HEK293 (cell line): ENCODE measurements around the gene ADCY7.

Source experiments
- CTCF ChIA-PET: fragments of 350-600 bp; formaldehyde crosslinking; extraction: SDS; loops from one replicate; lab custom pipeline; 2021; ENCODE audit warnings: antibody characterized with exemption; lab: Yijun Ruan, JAX
- POLR2A ChIA-PET: fragments of 300-600 bp; formaldehyde crosslinking; extraction: SDS; loops from one replicate; lab custom pipeline; 2020; ENCODE audit warnings: antibody characterized with exemption, inconsistent platforms; lab: Yijun Ruan, JAX
- H3K27ac ChIP-seq: fragments of 200-500 bp; sonication (Bioruptor generic); 2 replicates; pipeline ENCODE4 v1.5.1; 2014; ENCODE audit warnings: low read depth, low read length, control low read depth, inconsistent platforms; ENCODE audit errors: extremely low read depth
- H3K36me3 ChIP-seq, 2 experiments: fragments of 200-500 bp in 1 of 2; sonication (Bioruptor generic) in 1 of 2; 1 replicate in 1 of 2; 2 replicates in 1 of 2; pipeline ENCODE4 v1.5.1; 2014 to 2017; ENCODE audit warnings: inconsistent platforms in 2 of 2, low read length in 2 of 2; ENCODE audit not compliant: control insufficient read depth in 2 of 2, insufficient read depth in 1 of 2
- H3K4me1 ChIP-seq: fragments of 200-500 bp; sonication (Bioruptor generic); 2 replicates; pipeline ENCODE4 v1.5.1; 2014; ENCODE audit warnings: mild to moderate bottlenecking, low read length, inconsistent platforms; ENCODE audit not compliant: control insufficient read depth, insufficient read depth
- H3K4me3 ChIP-seq: 2 replicates; pipeline ENCODE4 v1.5.1; 2011; ENCODE audit warnings: low read depth, mild to moderate bottlenecking, control low read depth, low read length, moderate library complexity
- H3K9me3 ChIP-seq: fragments of 200-500 bp; sonication (Bioruptor generic); 2 replicates; pipeline ENCODE4 v1.5.1; 2014; ENCODE audit warnings: low read depth, low read length, inconsistent platforms; ENCODE audit not compliant: control insufficient read depth, insufficient read depth
- AEBP2 ChIP-seq: fragments of 450-650 bp; formaldehyde crosslinking; IDR thresholded peaks from 2 replicates; pipeline ENCODE4 v1.5.1; 2016; ENCODE audit warnings: missing biosample characterization, missing genetic modification characterization, borderline replicate concordance
- GLI2 ChIP-seq: fragments of 450-650 bp; formaldehyde crosslinking; IDR thresholded peaks from 2 replicates; pipeline ENCODE4; 2017; ENCODE audit warnings: missing biosample characterization, missing genetic modification characterization, low read depth, borderline replicate concordance
- HOXA7 ChIP-seq: sonication (generic); formaldehyde crosslinking; IDR thresholded peaks from 2 replicates; pipeline ENCODE4 v1.8.1; 2022; ENCODE audit warnings: missing genetic modification reagents, borderline replicate concordance
- ZBTB17 ChIP-seq: fragments of 450-650 bp; formaldehyde crosslinking; IDR thresholded peaks from 2 replicates; pipeline ENCODE4 v1.5.1; 2016; ENCODE audit warnings: missing biosample characterization, missing genetic modification characterization
- ZBTB26 ChIP-seq: fragments of 450-650 bp; formaldehyde crosslinking; optimal IDR thresholded peaks from 2 replicates; pipeline ENCODE3; 2016; ENCODE audit warnings: missing biosample characterization, mild to moderate bottlenecking, missing genetic modification characterization
- ZNF423 ChIP-seq: fragments of 450-650 bp; formaldehyde crosslinking; IDR thresholded peaks from 2 replicates; pipeline ENCODE4 v1.5.1; 2016; ENCODE audit warnings: missing biosample characterization, missing genetic modification characterization
- ZNF747 ChIP-seq: fragments of 450-650 bp; formaldehyde crosslinking; IDR thresholded peaks from 2 replicates; pipeline ENCODE4 v1.5.1; 2016; ENCODE audit warnings: missing biosample characterization, missing genetic modification characterization
- ZNF792 ChIP-seq: fragments of 450-650 bp; formaldehyde crosslinking; IDR thresholded peaks from 2 replicates; pipeline ENCODE4 v1.5.1; 2016; ENCODE audit warnings: missing biosample characterization, missing genetic modification characterization
- TF ChIP-seq, protein P1 (sequence below): fragments of 450-650 bp; formaldehyde crosslinking; IDR thresholded peaks from 2 replicates; pipeline ENCODE4 v1.5.1; 2016; ENCODE audit warnings: missing biosample characterization, missing genetic modification characterization
- TF ChIP-seq, protein P2 (sequence below): fragments of 450-650 bp; formaldehyde crosslinking; IDR thresholded peaks from 2 replicates; pipeline ENCODE4 v1.5.1; 2017; ENCODE audit warnings: missing biosample characterization, mild to moderate bottlenecking, missing genetic modification characterization, moderate library complexity
- TF ChIP-seq, protein P3 (sequence below): sonication (generic); formaldehyde crosslinking; IDR thresholded peaks from 2 replicates; pipeline ENCODE4 v1.8.1; 2022; ENCODE audit warnings: mild to moderate bottlenecking, moderate library complexity, missing genetic modification reagents

Gene ADCY7

DNA sequence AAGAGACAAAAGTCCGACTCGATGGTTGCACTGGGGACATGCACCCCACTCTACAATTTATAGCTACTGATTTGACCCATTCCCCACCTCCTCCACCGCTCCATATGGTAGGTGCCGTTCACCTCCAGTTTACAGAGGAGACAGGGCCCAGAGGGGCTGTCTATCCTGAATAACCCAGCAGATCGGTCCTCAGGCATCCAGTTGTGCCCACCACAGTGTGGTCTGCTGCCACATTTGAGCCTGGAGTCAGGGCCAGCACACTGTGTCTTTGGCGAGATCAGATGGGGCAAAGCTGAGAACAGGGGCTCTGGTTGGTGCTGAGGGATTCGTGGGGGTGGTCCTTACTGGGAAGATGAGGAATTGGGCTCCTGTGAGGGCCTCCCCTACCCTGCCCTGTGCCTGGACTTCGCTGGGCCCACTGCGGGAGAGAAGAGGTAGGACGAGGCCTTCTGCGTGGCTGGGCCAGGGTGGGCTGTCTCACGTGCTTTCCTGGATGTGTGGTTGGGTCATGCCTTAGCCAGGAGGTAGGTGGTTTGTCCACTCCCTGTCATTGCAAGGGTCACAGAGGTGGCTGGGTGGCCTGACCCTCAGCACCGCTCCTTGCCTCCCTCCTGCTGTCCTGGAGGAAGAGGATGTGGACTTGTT lies 2.8 kb downstream of the ADCY7 start:
- ChIA-PET CTCF (interaction anchor here (0.6 kb wide), 1 partner anchor 9 kb away, joined by 6 read pairs; no protein-coding TSS in a partner anchor), POLR2A (no interaction called here)
- no peak overlapping the region for H3K4me3 ChIP-seq
- no peak overlapping the region for H3K27ac ChIP-seq
- H3K4me1 ChIP-seq: 0 out of 2 replicates have a peak, but pooled peaks cover 3% of the 10 kb centered on the region
- TF ChIP-seq, protein P1, sequence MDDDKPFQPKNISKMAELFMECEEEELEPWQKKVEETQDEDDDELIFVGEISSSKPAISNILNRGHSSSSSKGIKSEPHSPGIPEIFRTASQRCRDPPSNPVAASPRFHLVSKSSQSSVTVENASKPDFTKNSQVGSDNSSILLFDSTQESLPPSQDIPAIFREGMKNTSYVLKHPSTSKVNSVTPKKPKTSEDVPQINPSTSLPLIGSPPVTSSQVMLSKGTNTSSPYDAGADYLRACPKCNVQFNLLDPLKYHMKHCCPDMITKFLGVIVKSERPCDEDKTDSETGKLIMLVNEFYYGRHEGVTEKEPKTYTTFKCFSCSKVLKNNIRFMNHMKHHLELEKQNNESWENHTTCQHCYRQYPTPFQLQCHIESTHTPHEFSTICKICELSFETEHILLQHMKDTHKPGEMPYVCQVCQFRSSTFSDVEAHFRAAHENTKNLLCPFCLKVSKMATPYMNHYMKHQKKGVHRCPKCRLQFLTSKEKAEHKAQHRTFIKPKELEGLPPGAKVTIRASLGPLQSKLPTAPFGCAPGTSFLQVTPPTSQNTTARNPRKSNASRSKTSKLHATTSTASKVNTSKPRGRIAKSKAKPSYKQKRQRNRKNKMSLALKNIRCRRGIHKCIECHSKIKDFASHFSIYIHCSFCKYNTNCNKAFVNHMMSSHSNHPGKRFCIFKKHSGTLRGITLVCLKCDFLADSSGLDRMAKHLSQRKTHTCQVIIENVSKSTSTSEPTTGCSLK (tag by site-specific recombination): no peak
- TF ChIP-seq, protein P2, sequence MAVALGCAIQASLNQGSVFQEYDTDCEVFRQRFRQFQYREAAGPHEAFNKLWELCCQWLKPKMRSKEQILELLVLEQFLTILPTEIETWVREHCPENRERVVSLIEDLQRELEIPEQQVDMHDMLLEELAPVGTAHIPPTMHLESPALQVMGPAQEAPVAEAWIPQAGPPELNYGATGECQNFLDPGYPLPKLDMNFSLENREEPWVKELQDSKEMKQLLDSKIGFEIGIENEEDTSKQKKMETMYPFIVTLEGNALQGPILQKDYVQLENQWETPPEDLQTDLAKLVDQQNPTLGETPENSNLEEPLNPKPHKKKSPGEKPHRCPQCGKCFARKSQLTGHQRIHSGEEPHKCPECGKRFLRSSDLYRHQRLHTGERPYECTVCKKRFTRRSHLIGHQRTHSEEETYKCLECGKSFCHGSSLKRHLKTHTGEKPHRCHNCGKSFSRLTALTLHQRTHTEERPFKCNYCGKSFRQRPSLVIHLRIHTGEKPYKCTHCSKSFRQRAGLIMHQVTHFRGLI (tag by site-specific recombination): no peak
- TF ChIP-seq AEBP2 (tag by site-specific recombination): no peak
- no peak for TF ChIP-seq ZNF423 (tag by site-specific recombination)
- no peaks in the 10 kb centered on the region for H3K9me3 ChIP-seq
- no peaks in the 10 kb centered on the region for H3K36me3 ChIP-seq

DNA sequence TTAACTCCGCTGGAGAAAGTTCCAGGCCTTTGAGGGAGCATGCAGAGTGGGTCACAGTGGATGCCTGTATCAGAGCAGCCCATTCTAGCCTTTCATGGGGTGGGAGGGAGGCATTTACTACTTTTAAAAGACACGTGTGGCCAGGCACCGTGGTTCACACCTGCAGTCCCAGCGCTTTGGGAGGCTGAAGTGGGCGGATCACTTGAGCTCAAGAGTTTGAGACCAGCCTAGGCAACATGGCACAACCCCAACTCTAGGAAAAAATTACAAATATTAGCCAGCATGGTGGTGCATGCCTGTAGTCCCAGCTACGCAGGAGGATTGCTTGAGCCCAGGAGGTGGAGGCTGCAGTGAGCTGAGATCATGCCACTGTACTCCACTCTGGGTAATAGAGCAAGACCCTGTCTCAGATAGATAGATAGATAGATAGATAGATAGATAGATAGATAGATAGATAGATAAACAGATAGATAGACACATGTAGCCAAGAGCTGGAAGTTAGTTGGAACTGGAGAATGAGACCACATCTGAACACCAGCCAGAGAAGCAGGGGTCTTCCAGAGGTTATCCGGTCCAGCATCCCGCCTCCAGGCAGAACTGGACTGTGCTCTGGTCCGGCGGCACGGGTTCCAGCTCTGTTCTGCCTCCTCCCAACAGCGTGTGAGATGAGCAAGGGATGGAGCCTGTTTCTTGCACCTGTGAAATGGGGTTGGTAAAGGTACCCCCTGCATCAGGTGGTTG lies 3.6 kb downstream of the ADCY7 start:
- ChIA-PET CTCF (no interaction called here), POLR2A (no interaction called here)
- Histone ChIP-seq H3K9me3 (no peaks in the 10 kb centered on the region), H3K27ac (no peak overlapping the region), H3K4me1 (0 out of 2 replicates have a peak, but pooled peaks cover 3% of the 10 kb centered on the region), H3K36me3 (no peaks in the 10 kb centered on the region), H3K4me3 (no peak overlapping the region)
- TF ChIP-seq, protein P3, sequence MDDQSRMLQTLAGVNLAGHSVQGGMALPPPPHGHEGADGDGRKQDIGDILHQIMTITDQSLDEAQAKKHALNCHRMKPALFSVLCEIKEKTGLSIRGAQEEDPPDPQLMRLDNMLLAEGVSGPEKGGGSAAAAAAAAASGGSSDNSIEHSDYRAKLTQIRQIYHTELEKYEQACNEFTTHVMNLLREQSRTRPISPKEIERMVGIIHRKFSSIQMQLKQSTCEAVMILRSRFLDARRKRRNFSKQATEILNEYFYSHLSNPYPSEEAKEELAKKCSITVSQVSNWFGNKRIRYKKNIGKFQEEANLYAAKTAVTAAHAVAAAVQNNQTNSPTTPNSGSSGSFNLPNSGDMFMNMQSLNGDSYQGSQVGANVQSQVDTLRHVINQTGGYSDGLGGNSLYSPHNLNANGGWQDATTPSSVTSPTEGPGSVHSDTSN (CRISPR knock-in tag): no peak
- TF ChIP-seq ZBTB26 (tag by site-specific recombination) (no peak), HOXA7 (no peak), ZBTB17 (tag by site-specific recombination) (no peak), ZNF747 (no peak), GLI2 (tag by site-specific recombination) (no peak), ZNF792 (no peak)
